ENCODE measurements around the gene SKI.
A peak's percentile ranks its signal among the peaks of the same experiment; 100 is the strongest.

SKI gene

GRCh38 chr1:2274929-2275475 is 46.9 kb downstream of the SKI start:
- peaks cover 91% of the 10 kb centered on the region for H3K4me1 ChIP-seq (ENCODE audit: control insufficient read depth, insufficient read depth, low read length)
- no peaks in the 10 kb centered on the region for H3K27me3 ChIP-seq (ENCODE audit: control insufficient read depth in 1 of 2, insufficient read depth in 2 of 2, low read length in 2 of 2)
- peaks cover 0 to 4% of the 10 kb centered on the region in 2 donors for H3K36me3 ChIP-seq (ENCODE audit: control insufficient read depth in 2 of 2, insufficient read depth in 2 of 2, low read length in 2 of 2)
- H3K9me3 ChIP-seq (ENCODE audit: control insufficient read depth in 2 of 2, low read length in 2 of 2) = no peaks in the 10 kb centered on the region
- H3K9ac ChIP-seq (ENCODE audit: low read length in 2 of 2) = no peak overlapping the region
- peak overlapping the region in 1 of 2 donors; percentile 57 for H3K4me3 ChIP-seq (ENCODE audit: low read length in 2 of 2)
- H3K27ac ChIP-seq (ENCODE audit: low read length) = no peak overlapping the region

GRCh38 chr1:2275796-2276536 is 47.8 kb downstream of the SKI start:
- Histone ChIP-seq H3K9me3 (ENCODE audit: control insufficient read depth in 2 of 2, low read length in 2 of 2) (no peaks in the 10 kb centered on the region), H3K27me3 (ENCODE audit: control insufficient read depth in 1 of 2, insufficient read depth in 2 of 2, low read length in 2 of 2) (no peaks in the 10 kb centered on the region), H3K27ac (ENCODE audit: low read length) (peak overlapping the region; percentile 18), H3K4me3 (ENCODE audit: low read length in 2 of 2) (no peak overlapping the region), H3K36me3 (ENCODE audit: control insufficient read depth in 2 of 2, insufficient read depth in 2 of 2, low read length in 2 of 2) (peaks cover 0 to 4% of the 10 kb centered on the region in 2 donors), H3K9ac (ENCODE audit: low read length in 2 of 2) (no peak overlapping the region), H3K4me1 (ENCODE audit: control insufficient read depth, insufficient read depth, low read length) (peaks cover 82% of the 10 kb centered on the region)

DNA sequence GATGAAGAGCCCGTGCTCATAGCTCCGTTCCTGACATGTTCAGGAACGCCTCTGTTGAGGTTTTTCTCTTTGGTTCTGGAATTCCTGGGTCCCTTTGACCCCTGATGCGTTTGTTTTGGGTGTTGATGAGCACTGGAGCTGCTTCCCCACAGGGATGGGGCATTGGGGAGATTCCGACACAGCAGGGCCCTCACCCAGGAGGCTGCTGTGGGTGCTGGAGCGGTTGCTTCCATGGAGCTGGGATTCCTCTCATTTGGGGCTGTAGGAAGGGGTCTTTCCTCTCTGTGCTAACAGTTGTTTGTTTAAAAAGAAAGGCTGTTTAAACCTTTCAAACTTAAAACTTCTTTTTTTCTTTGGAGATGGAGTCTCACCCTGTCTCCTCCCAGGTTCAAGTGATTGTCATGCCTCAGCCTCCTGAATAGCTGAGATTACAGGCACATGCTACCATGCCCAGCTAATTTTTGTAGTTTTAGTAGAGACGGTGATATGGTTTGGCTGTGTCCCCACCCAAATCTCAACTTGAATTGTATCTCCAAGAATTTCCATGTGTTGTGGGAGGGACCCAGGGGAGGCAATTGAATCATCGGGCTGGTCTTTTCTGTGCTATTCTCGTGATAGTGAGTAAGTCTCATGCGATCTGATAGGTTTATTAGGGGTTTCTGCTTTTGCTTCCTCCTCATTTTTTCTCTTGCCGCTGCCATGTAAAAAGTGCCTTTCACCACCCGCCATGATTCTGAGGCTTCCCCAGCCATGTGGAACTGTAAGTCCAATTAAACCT is 48.9 kb downstream of the SKI start:
- peaks cover 0 to 4% of the 10 kb centered on the region in 2 donors for H3K36me3 ChIP-seq (ENCODE audit: control insufficient read depth in 2 of 2, insufficient read depth in 2 of 2, low read length in 2 of 2)
- peaks cover 71% of the 10 kb centered on the region for H3K4me1 ChIP-seq (ENCODE audit: control insufficient read depth, insufficient read depth, low read length)
- no peaks in the 10 kb centered on the region for H3K27me3 ChIP-seq (ENCODE audit: control insufficient read depth in 1 of 2, insufficient read depth in 2 of 2, low read length in 2 of 2)
- no peak overlapping the region for H3K9ac ChIP-seq (ENCODE audit: low read length in 2 of 2)
- no peak overlapping the region for H3K4me3 ChIP-seq (ENCODE audit: low read length in 2 of 2)
- no peaks in the 10 kb centered on the region for H3K9me3 ChIP-seq (ENCODE audit: control insufficient read depth in 2 of 2, low read length in 2 of 2)
- peak overlapping the region; percentile 18 for H3K27ac ChIP-seq (ENCODE audit: low read length)

- Histone ChIP-seq H3K9ac (ENCODE audit: low read length in 2 of 2) (peak overlapping the region in 1 of 2 donors; percentile 38), H3K36me3 (ENCODE audit: control insufficient read depth in 2 of 2, insufficient read depth in 2 of 2, low read length in 2 of 2) (peaks cover 0 to 4% of the 10 kb centered on the region in 2 donors), H3K4me1 (ENCODE audit: control insufficient read depth, insufficient read depth, low read length) (peaks cover 67% of the 10 kb centered on the region), H3K4me3 (ENCODE audit: low read length in 2 of 2) (no peak overlapping the region), H3K27ac (ENCODE audit: low read length) (no peak overlapping the region), H3K27me3 (ENCODE audit: control insufficient read depth in 1 of 2, insufficient read depth in 2 of 2, low read length in 2 of 2) (no peaks in the 10 kb centered on the region), H3K9me3 (ENCODE audit: control insufficient read depth in 2 of 2, low read length in 2 of 2) (no peaks in the 10 kb centered on the region)
These were observed 49.8 kb downstream of the SKI start for GRCh38 chr1:2277741-2278488.

- peaks cover 0 to 4% of the 10 kb centered on the region in 2 donors for H3K36me3 ChIP-seq (ENCODE audit: control insufficient read depth in 2 of 2, insufficient read depth in 2 of 2, low read length in 2 of 2)
- H3K9ac ChIP-seq (ENCODE audit: low read length in 2 of 2) = peak overlapping the region in 1 of 2 donors; percentile 38
- H3K27ac ChIP-seq (ENCODE audit: low read length) = peak overlapping the region; percentile 53
- H3K27me3 ChIP-seq (ENCODE audit: control insufficient read depth in 1 of 2, insufficient read depth in 2 of 2, low read length in 2 of 2) = no peaks in the 10 kb centered on the region
- H3K4me3 ChIP-seq (ENCODE audit: low read length in 2 of 2) = peak overlapping the region in 1 of 2 donors; percentile 35
- H3K9me3 ChIP-seq (ENCODE audit: control insufficient read depth in 2 of 2, low read length in 2 of 2) = no peaks in the 10 kb centered on the region
- H3K4me1 ChIP-seq (ENCODE audit: control insufficient read depth, insufficient read depth, low read length) = peaks cover 66% of the 10 kb centered on the region
These were observed 50.6 kb downstream of the SKI start for GRCh38 chr1:2278591-2279209.

- Histone ChIP-seq H3K9me3 (ENCODE audit: control insufficient read depth in 2 of 2, low read length in 2 of 2) (no peaks in the 10 kb centered on the region), H3K27me3 (ENCODE audit: control insufficient read depth in 1 of 2, insufficient read depth in 2 of 2, low read length in 2 of 2) (no peaks in the 10 kb centered on the region), H3K4me3 (ENCODE audit: low read length in 2 of 2) (peak overlapping the region in 1 of 2 donors; percentile 35), H3K4me1 (ENCODE audit: control insufficient read depth, insufficient read depth, low read length) (peaks cover 61% of the 10 kb centered on the region), H3K9ac (ENCODE audit: low read length in 2 of 2) (peak overlapping the region in 1 of 2 donors; percentile 38), H3K36me3 (ENCODE audit: control insufficient read depth in 2 of 2, insufficient read depth in 2 of 2, low read length in 2 of 2) (peaks cover 0 to 4% of the 10 kb centered on the region in 2 donors), H3K27ac (ENCODE audit: low read length) (peak overlapping the region; percentile 53)
These were observed 51.1 kb downstream of the SKI start for GRCh38 chr1:2279210-2279639.

DNA sequence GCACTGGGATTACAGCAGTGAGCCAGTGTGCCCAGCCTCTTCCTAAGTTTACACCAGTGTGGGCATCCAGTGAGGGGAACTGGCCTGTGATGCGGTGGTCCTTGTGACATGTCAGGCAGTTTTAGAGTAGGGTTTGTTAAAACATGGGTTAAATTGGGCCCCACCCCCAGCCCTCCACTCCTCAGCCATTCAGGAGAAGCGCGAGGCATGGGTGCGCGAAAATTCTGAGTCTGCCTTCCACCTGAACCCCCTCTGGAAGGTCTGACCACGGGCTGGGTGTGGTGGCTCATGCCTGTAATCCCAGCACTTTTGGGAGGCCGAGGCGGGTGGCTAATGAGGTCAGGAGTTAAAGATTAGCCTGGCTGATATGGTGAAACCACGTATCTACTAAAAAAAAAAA is 51.7 kb downstream of the SKI start:
- no peaks in the 10 kb centered on the region for H3K27me3 ChIP-seq (ENCODE audit: control insufficient read depth in 1 of 2, insufficient read depth in 2 of 2, low read length in 2 of 2)
- peak overlapping the region in 1 of 2 donors; percentile 35 for H3K4me3 ChIP-seq (ENCODE audit: low read length in 2 of 2)
- peaks cover 0 to 4% of the 10 kb centered on the region in 2 donors for H3K36me3 ChIP-seq (ENCODE audit: control insufficient read depth in 2 of 2, insufficient read depth in 2 of 2, low read length in 2 of 2)
- H3K4me1 ChIP-seq (ENCODE audit: control insufficient read depth, insufficient read depth, low read length) = peaks cover 59% of the 10 kb centered on the region
- no peaks in the 10 kb centered on the region for H3K9me3 ChIP-seq (ENCODE audit: control insufficient read depth in 2 of 2, low read length in 2 of 2)
- H3K9ac ChIP-seq (ENCODE audit: low read length in 2 of 2) = no peak overlapping the region
- no peak overlapping the region for H3K27ac ChIP-seq (ENCODE audit: low read length)

- no peaks in the 10 kb centered on the region for H3K27me3 ChIP-seq (ENCODE audit: control insufficient read depth in 1 of 2, insufficient read depth in 2 of 2, low read length in 2 of 2)
- no peak overlapping the region for H3K9ac ChIP-seq (ENCODE audit: low read length in 2 of 2)
- H3K4me1 ChIP-seq (ENCODE audit: control insufficient read depth, insufficient read depth, low read length) = peaks cover 42% of the 10 kb centered on the region
- H3K27ac ChIP-seq (ENCODE audit: low read length) = no peak overlapping the region
- H3K4me3 ChIP-seq (ENCODE audit: low read length in 2 of 2) = no peak overlapping the region
- H3K36me3 ChIP-seq (ENCODE audit: control insufficient read depth in 2 of 2, insufficient read depth in 2 of 2, low read length in 2 of 2) = peaks cover 0 to 1% of the 10 kb centered on the region in 2 donors
- H3K9me3 ChIP-seq (ENCODE audit: control insufficient read depth in 2 of 2, low read length in 2 of 2) = no peaks in the 10 kb centered on the region
These were observed 54.6 kb downstream of the SKI start for GRCh38 chr1:2282556-2283270.

- no peaks in the 10 kb centered on the region for H3K36me3 ChIP-seq (ENCODE audit: control insufficient read depth in 2 of 2, insufficient read depth in 2 of 2, low read length in 2 of 2)
- H3K27me3 ChIP-seq (ENCODE audit: control insufficient read depth in 1 of 2, insufficient read depth in 2 of 2, low read length in 2 of 2) = no peaks in the 10 kb centered on the region
- H3K9ac ChIP-seq (ENCODE audit: low read length in 2 of 2) = no peak overlapping the region
- H3K9me3 ChIP-seq (ENCODE audit: control insufficient read depth in 2 of 2, low read length in 2 of 2) = no peaks in the 10 kb centered on the region
- H3K4me1 ChIP-seq (ENCODE audit: control insufficient read depth, insufficient read depth, low read length) = peaks cover 37% of the 10 kb centered on the region
- no peak overlapping the region for H3K4me3 ChIP-seq (ENCODE audit: low read length in 2 of 2)
- H3K27ac ChIP-seq (ENCODE audit: low read length) = peak overlapping the region; percentile 11
These were observed 55.4 kb downstream of the SKI start for GRCh38 chr1:2283371-2283990.
